HG03159 (cell line): ENCODE measurements around the gene DDN.
A peak's percentile ranks its signal among the peaks of the same experiment; 100 is the strongest.

Source experiments
- ATAC-seq: cut with Tn5 transposase; IDR thresholded peaks from one replicate; pipeline ENCODE4 v1.9.1; 2021; ENCODE audit warnings: mild to moderate bottlenecking, moderate library complexity; ENCODE audit not compliant: unreplicated experiment

DDN gene

GRCh38 chr12:48985475-48985897 is 13.7 kb downstream of the DDN start:
- ATAC-seq, result no peak

- ATAC-seq, result no peak
Observed at GRCh38 chr12:48982397-48983080, 16.6 kb downstream of the DDN start.

- no peak for ATAC-seq
Observed at GRCh38 chr12:48981757-48982157, 17.4 kb downstream of the DDN start.

- no peak for ATAC-seq
Observed at GRCh38 chr12:48980953-48981756, 18.0 kb downstream of the DDN start.

- ATAC-seq, result no peak
Observed at GRCh38 chr12:48980389-48980952, 18.7 kb downstream of the DDN start.

- ATAC-seq, result no peak
Observed at GRCh38 chr12:48979602-48980388, 19.4 kb downstream of the DDN start.

- ATAC-seq, result no peak
Observed at GRCh38 chr12:48978741-48979601, 20.2 kb downstream of the DDN start.

GRCh38 chr12:48978291-48978740 is 20.9 kb downstream of the DDN start, which contains the start of gene WNT1:
WNT1 (plus strand) TSS chr12:48978322; CDS start chr12:48978651, 329 bp downstream.
- ATAC-seq, result no peak

- peak; percentile 57 for ATAC-seq
Observed at GRCh38 chr12:48977290-48978281, 21.6 kb downstream of the DDN start.

- ATAC-seq, result no peak
Observed at GRCh38 chr12:48973941-48974673, 25.1 kb downstream of the DDN start.

GRCh38 chr12:48973531-48973930 is 25.6 kb downstream of the DDN start:
- no peak for ATAC-seq

- ATAC-seq, result no peak
Observed at GRCh38 chr12:48972952-48973483, 26.2 kb downstream of the DDN start.

GRCh38 chr12:48972213-48972951 is 26.8 kb downstream of the DDN start:
- ATAC-seq, result no peak

GRCh38 chr12:48970702-48971334 is 28.4 kb downstream of the DDN start:
- no peak for ATAC-seq

- no peak for ATAC-seq
Observed at GRCh38 chr12:48969833-48970701, 29.1 kb downstream of the DDN start.
